HUES48 (cell line): ENCODE measurements around the gene SLC6A20.
A peak's percentile ranks its signal among the peaks of the same experiment; 100 is the strongest.

ENCODE experiments used
- H3K27ac ChIP-seq: one replicate; pipeline ENCODE4 v1.7.0; 2013; ENCODE audit warnings: low read depth, low read length, inconsistent platforms
- H3K27me3 ChIP-seq: 2 replicates; pipeline ENCODE4 v1.6.1; 2013; ENCODE audit warnings: mild to moderate bottlenecking, low read length; ENCODE audit not compliant: control insufficient read depth, insufficient read depth
- H3K36me3 ChIP-seq: 2 replicates; pipeline ENCODE4 v1.6.1; 2013; ENCODE audit warnings: low read length; ENCODE audit not compliant: control insufficient read depth, insufficient read depth
- H3K4me1 ChIP-seq: 2 replicates; pipeline ENCODE4 v1.6.1; 2013; ENCODE audit warnings: mild to moderate bottlenecking, low read length; ENCODE audit not compliant: control insufficient read depth, insufficient read depth
- H3K4me3 ChIP-seq: 2 replicates; pipeline ENCODE4 v1.5.1; 2013; ENCODE audit warnings: mild to moderate bottlenecking, low read depth, low read length
- H3K9ac ChIP-seq: 2 replicates; pipeline ENCODE4 v1.6.1; 2013; ENCODE audit warnings: mild to moderate bottlenecking, low read depth, low read length, moderate library complexity
- H3K9me3 ChIP-seq: 2 replicates; pipeline ENCODE4 v1.6.1; 2013; ENCODE audit warnings: low read length; ENCODE audit not compliant: control insufficient read depth, insufficient read depth

Gene SLC6A20

GRCh38 chr3:45795882-45796765 is at the start of gene SLC6A20:
SLC6A20 (minus strand) TSS chr3:45796536; CDS start chr3:45796419, 117 bp downstream.
- H3K27ac ChIP-seq: no peak within 1 kb of the TSS
- H3K4me1 ChIP-seq: peaks cover 5% of the 10 kb centered on the region; the same call in 1 of the 2 replicates
- H3K4me3 ChIP-seq: peak within 1 kb of the TSS; percentile 70
- H3K9ac ChIP-seq: peak within 1 kb of the TSS; percentile 39; the same call in 1 of the 2 replicates
- no peaks in the 10 kb centered on the region for H3K36me3 ChIP-seq
- no peaks in the 10 kb centered on the region for H3K9me3 ChIP-seq
- peaks cover 68% of the 10 kb centered on the region for H3K27me3 ChIP-seq

DNA sequence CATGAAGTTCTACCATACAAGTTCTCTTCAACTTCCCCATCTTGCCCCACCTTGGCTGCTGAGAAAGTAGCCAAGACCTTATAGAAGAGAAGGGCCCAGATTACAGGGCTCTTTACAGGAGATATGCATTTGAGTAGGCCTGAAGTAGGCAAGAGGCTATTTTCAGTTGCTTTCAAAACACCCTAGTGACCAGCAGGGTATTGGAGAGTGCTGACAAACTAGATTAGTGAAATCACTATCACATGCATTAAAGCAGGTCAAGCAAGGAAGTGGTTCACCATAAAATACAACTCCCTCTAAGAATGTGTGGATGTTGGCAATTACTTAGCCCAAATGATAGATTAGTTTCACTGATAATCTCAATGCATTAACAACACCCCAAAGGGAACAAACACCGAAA is 48.3 kb upstream of the SLC6A20 start:
- H3K27me3 ChIP-seq: peaks cover 55% of the 10 kb centered on the region

DNA sequence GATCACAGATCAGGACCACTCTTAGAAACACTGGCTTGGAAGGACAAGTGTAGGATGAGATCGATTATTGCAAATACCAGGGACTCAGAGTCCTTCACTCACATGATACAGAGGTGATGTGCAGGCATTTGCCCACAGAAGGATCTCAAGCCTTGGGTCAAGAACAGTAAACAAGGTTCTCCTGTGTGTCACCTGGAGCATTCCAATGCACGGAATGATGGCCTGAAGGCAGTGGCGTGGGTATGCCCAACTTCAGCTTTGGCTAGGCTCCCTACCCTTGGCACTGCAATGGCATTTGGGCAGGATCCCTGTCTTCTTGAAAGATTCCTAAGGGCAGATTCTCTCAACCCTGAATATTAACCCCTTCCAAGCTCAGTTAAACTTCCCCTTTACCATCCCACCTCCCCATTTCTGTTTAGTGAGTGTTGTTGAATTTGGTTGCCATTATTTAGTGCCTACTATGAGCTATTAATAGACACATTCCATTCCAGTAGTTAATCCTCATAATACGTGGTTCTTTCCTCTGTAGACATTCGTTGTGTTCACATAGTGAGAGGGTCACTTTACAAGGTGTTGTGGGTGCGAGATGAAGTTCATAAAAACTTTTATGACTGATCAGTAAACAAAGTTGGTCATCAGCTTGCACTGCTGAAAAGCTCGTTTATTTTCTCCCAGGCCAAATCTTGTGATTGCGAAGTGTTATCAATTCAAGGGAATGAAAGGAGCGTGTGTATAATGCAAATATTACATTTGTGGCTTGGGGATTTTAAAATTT is 46.7 kb upstream of the SLC6A20 start:
- H3K4me3 ChIP-seq: no peak overlapping the region
- H3K27ac ChIP-seq: no peak overlapping the region
- no peaks in the 10 kb centered on the region for H3K9me3 ChIP-seq
- peaks cover 51% of the 10 kb centered on the region for H3K27me3 ChIP-seq
- H3K4me1 ChIP-seq: peaks cover 3% of the 10 kb centered on the region; the same call in 1 of the 2 replicates
- no peaks in the 10 kb centered on the region for H3K36me3 ChIP-seq
- H3K9ac ChIP-seq: no peak overlapping the region

More for the DNA sequence above, 48.3 kb upstream of the SLC6A20 start:
- H3K9me3 ChIP-seq: no peaks in the 10 kb centered on the region
- H3K27ac ChIP-seq: no peak overlapping the region
- no peak overlapping the region for H3K4me3 ChIP-seq
- no peaks in the 10 kb centered on the region for H3K36me3 ChIP-seq
- H3K9ac ChIP-seq: no peak overlapping the region
- peaks cover 3% of the 10 kb centered on the region; the same call in 1 of the 2 replicates for H3K4me1 ChIP-seq

DNA sequence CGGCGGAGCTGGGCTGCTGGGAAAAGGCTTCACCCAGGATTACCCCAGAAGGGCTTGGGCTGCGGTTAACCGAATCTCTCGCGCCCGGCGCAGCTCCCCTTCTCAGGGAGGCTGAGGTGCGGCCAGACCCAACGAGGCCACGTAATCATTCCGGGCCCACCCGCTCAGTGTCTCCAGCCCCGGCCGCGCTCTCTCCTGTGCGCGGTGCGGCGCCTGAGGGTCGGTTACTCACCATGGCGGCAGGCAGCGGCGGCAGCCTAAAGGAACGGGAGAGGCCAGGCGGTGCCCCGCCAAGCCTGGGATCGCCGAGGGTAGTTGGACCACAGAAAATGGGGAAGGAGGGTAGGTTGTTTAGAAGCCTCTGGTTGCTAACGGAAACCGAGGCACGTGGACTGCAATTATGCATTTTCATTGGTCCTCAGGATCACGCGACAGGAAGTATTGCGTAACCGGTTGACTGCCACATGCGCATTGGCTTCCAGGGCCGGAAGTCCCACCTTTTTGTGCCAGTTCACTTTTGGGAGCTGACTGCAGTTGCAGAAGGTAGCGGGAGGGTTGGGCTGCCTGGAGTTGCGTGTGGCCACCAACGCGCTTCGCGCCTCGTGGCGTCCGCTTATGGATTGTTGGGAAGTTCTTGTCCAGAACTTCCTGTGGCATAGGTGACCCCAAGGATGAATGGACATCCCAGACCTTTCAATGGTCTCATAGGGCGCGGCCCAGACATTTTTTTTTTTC is 45.6 kb upstream of the SLC6A20 start, which contains the start of gene LZTFL1:
LZTFL1 (minus strand) TSS at position 363 of the 735 bp plus-strand sequence; CDS start at position 235, 128 bp downstream.
- H3K36me3 ChIP-seq: no peaks in the 10 kb centered on the region
- H3K27ac ChIP-seq: peak within 1 kb of the TSS; percentile 31
- H3K4me3 ChIP-seq: peak within 1 kb of the TSS; percentile 82
- peak within 1 kb of the TSS; percentile 41 for H3K9ac ChIP-seq
- peaks cover 3% of the 10 kb centered on the region; the same call in 1 of the 2 replicates for H3K4me1 ChIP-seq
- no peaks in the 10 kb centered on the region for H3K9me3 ChIP-seq
- peaks cover 40% of the 10 kb centered on the region for H3K27me3 ChIP-seq

DNA sequence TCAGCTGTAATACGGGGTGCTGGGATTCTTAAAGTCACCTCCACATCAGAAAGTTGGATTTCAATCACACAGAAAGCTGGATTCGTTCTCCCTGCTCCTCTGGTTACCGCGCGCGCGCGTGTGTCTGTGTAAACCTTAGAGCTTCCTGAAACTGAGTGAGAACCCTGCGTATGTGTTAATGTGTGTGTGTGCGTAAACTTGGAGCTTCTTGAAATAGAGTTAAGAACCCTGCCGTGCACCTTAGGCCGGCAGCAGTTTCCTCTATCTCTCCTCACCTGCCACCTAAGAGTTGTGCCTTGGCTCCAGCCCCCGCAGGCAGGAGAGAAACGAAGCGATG is 45.1 kb upstream of the SLC6A20 start:
- Histone ChIP-seq H3K27me3 (peaks cover 36% of the 10 kb centered on the region), H3K36me3 (no peaks in the 10 kb centered on the region), H3K9ac (peak overlapping the region; percentile 41), H3K9me3 (no peaks in the 10 kb centered on the region), H3K4me3 (peak overlapping the region; percentile 82), H3K27ac (peak overlapping the region; percentile 31), H3K4me1 (peaks cover 3% of the 10 kb centered on the region; the same call in 1 of the 2 replicates)

- Histone ChIP-seq H3K9ac (no peak overlapping the region), H3K4me3 (no peak overlapping the region), H3K4me1 (peaks cover 3% of the 10 kb centered on the region; the same call in 1 of the 2 replicates), H3K9me3 (no peaks in the 10 kb centered on the region), H3K27ac (no peak overlapping the region), H3K27me3 (peaks cover 10% of the 10 kb centered on the region), H3K36me3 (peaks cover 4% of the 10 kb centered on the region; the same call in 1 of the 2 replicates)
Observed at GRCh38 chr3:45838466-45838865, 42.1 kb upstream of the SLC6A20 start.

GRCh38 chr3:45832699-45833098 is 36.4 kb upstream of the SLC6A20 start:
- H3K36me3 ChIP-seq: peaks cover 30% of the 10 kb centered on the region
- H3K4me1 ChIP-seq: no peaks in the 10 kb centered on the region
- no peak overlapping the region for H3K4me3 ChIP-seq
- no peak overlapping the region for H3K27ac ChIP-seq
- H3K27me3 ChIP-seq: no peaks in the 10 kb centered on the region
- H3K9me3 ChIP-seq: no peaks in the 10 kb centered on the region
- no peak overlapping the region for H3K9ac ChIP-seq

DNA sequence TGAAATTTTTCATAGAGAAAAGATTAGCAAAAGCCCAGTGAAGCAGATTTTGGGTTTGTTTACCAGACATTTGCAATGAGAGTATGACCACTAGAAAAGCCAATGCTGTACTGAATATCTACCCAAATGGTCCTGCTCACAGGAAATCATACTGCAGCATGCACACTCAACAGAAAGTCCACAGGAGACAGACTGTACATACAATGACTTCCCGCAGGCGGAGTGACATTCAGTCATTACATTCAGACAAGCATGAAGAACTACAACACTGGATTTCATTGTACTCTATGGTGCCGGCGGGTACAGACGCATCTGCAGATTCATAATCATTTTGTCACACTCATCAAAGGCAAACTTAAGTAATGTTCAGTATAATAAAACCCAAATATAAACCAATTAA is 33.8 kb upstream of the SLC6A20 start:
- H3K36me3 ChIP-seq: peaks cover 48% of the 10 kb centered on the region
- H3K27me3 ChIP-seq: no peaks in the 10 kb centered on the region
- no peak overlapping the region for H3K27ac ChIP-seq
- H3K9ac ChIP-seq: no peak overlapping the region
- H3K4me3 ChIP-seq: no peak overlapping the region
- H3K4me1 ChIP-seq: no peaks in the 10 kb centered on the region
- no peaks in the 10 kb centered on the region for H3K9me3 ChIP-seq

GRCh38 chr3:45826908-45827307 is 30.6 kb upstream of the SLC6A20 start:
- Histone ChIP-seq H3K9me3 (no peaks in the 10 kb centered on the region), H3K36me3 (peaks cover 49% of the 10 kb centered on the region), H3K4me3 (no peak overlapping the region), H3K27me3 (no peaks in the 10 kb centered on the region), H3K4me1 (no peaks in the 10 kb centered on the region), H3K9ac (no peak overlapping the region), H3K27ac (no peak overlapping the region)

DNA sequence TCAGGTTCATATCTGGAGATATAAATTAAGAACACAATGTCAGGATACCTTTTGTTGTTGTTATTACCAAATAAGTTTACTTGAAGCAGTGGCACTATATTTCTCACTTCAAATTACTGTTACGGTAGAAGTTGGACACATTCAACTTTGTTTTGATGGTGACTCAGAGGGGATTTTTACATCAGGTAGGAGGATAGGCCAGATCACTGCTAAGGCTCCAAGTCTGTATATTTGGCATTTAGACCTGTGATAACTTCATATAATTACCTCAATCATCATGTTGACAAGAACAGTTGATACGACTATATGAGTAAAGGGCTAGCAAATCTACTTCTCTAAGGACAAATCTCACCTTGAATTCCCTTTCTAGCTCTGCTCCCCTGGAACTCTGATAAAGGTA is 30.0 kb upstream of the SLC6A20 start:
- H3K4me1 ChIP-seq: no peaks in the 10 kb centered on the region
- no peak overlapping the region for H3K4me3 ChIP-seq
- no peaks in the 10 kb centered on the region for H3K9me3 ChIP-seq
- peaks cover 46% of the 10 kb centered on the region for H3K36me3 ChIP-seq
- H3K27me3 ChIP-seq: no peaks in the 10 kb centered on the region
- no peak overlapping the region for H3K9ac ChIP-seq
- no peak overlapping the region for H3K27ac ChIP-seq
